Large intestine (tissue), 3 donors: ENCODE measurements around the gene SGMS1. TPM values are rescaled to one million over a fixed set of nuclear protein-coding genes. Genes with fewer than 3 reads are reported as not detected.

Experiments
- DNase-seq, 2 donors: peaks; one replicate each; pipeline versions ENCODE4 v3.0.0 to v3.0.0-alpha.2; 2013
- H3K27ac ChIP-seq: one replicate; pipeline ENCODE4 v1.5.1; 2013; ENCODE audit warnings: low read length
- H3K27me3 ChIP-seq: 2 replicates; pipeline ENCODE4 v1.6.1; 2013; ENCODE audit warnings: low read length; ENCODE audit not compliant: control insufficient read depth, insufficient read depth
- H3K36me3 ChIP-seq: 2 replicates; pipeline ENCODE4 v1.6.1; 2013; ENCODE audit warnings: low read length; ENCODE audit not compliant: control insufficient read depth, insufficient read depth
- H3K4me1 ChIP-seq: one replicate; pipeline ENCODE4 v1.6.1; 2013; ENCODE audit warnings: low read length; ENCODE audit not compliant: control insufficient read depth, insufficient read depth
- H3K4me3 ChIP-seq: one replicate; pipeline ENCODE4 v1.5.1; 2013; ENCODE audit warnings: low read length
- H3K9me3 ChIP-seq: one replicate; pipeline ENCODE4 v1.6.1; 2013; ENCODE audit warnings: mild to moderate bottlenecking, low read depth, low read length, moderate library complexity; ENCODE audit not compliant: control insufficient read depth
- WGBS: methylation state at CpG from one replicate; pipeline ENCODE4 v1.1.5; 2013; ENCODE audit warnings: low lambda C conversion rate; ENCODE audit not compliant: insufficient coverage; 5-methylcytosine and 5-hydroxymethylcytosine counted together
- polyA plus RNA-seq: library from polyadenylated mRNA; unstranded; fragments of 120-200 nt; gene quantifications from one replicate; pipeline ENCODE4 v1.2.1, GENCODE V29; 2013

The SGMS1 gene
- polyA plus RNA-seq, 1 donor: 22.8 TPM

- Histone ChIP-seq H3K4me3 (no peak overlapping the region), H3K27me3 (no peaks in the 10 kb centered on the region), H3K27ac (no peak overlapping the region), H3K4me1 (no peaks in the 10 kb centered on the region), H3K9me3 (no peaks in the 10 kb centered on the region), H3K36me3 (peaks cover 4% of the 10 kb centered on the region)
- no peak for DNase-seq
- WGBS: 80% methylated on average over 1 of the region's 4 CpGs
These were observed 287.6 kb downstream of the SGMS1 start for GRCh38 chr10:50336140-50336539.

GRCh38 chr10:50335397-50335796, 288.4 kb downstream of the SGMS1 start:
- Histone ChIP-seq H3K4me1 (no peaks in the 10 kb centered on the region), H3K4me3 (no peak overlapping the region), H3K27me3 (no peaks in the 10 kb centered on the region), H3K27ac (no peak overlapping the region), H3K9me3 (no peaks in the 10 kb centered on the region), H3K36me3 (peaks cover 3% of the 10 kb centered on the region)
- no CpG with 5 or more reads among the region's 2 CpGs for WGBS
- DNase-seq: no peak

- H3K36me3 ChIP-seq: peaks cover 3% of the 10 kb centered on the region
- no CpG with 5 or more reads among the region's 2 CpGs for WGBS
These were observed 289.5 kb downstream of the SGMS1 start for GRCh38 chr10:50334273-50334672.

GRCh38 chr10:50333872-50334271, 289.9 kb downstream of the SGMS1 start:
- Histone ChIP-seq H3K4me1 (no peaks in the 10 kb centered on the region), H3K9me3 (no peaks in the 10 kb centered on the region), H3K36me3 (peaks cover 3% of the 10 kb centered on the region), H3K27ac (no peak overlapping the region), H3K27me3 (no peaks in the 10 kb centered on the region), H3K4me3 (no peak overlapping the region)
- DNase-seq: no peak

More at GRCh38 chr10:50334273-50334672, 289.5 kb downstream of the SGMS1 start:
- no peaks in the 10 kb centered on the region for H3K9me3 ChIP-seq
- H3K27me3 ChIP-seq: no peaks in the 10 kb centered on the region
- no peak overlapping the region for H3K4me3 ChIP-seq
- H3K27ac ChIP-seq: no peak overlapping the region
- DNase-seq: no peak
- H3K4me1 ChIP-seq: no peaks in the 10 kb centered on the region

GRCh38 chr10:50332108-50332842, 291.5 kb downstream of the SGMS1 start:
- DNase-seq: no peak
- Histone ChIP-seq H3K9me3 (no peaks in the 10 kb centered on the region), H3K27me3 (no peaks in the 10 kb centered on the region), H3K4me3 (no peak overlapping the region), H3K36me3 (peaks cover 3% of the 10 kb centered on the region), H3K27ac (no peak overlapping the region), H3K4me1 (no peaks in the 10 kb centered on the region)
- no CpG with 5 or more reads among the region's 3 CpGs for WGBS

GRCh38 chr10:50331486-50331885, 292.3 kb downstream of the SGMS1 start:
- DNase-seq: peak in 1 of 2 donors; percentile 20
- H3K4me3 ChIP-seq: no peak overlapping the region
- no peaks in the 10 kb centered on the region for H3K9me3 ChIP-seq
- H3K27me3 ChIP-seq: no peaks in the 10 kb centered on the region
- H3K27ac ChIP-seq: no peak overlapping the region
- H3K4me1 ChIP-seq: no peaks in the 10 kb centered on the region
- whole genome bisulfite sequencing: 100% methylated on average over 1 of the region's 2 CpGs
- H3K36me3 ChIP-seq: peaks cover 3% of the 10 kb centered on the region

GRCh38 chr10:50326757-50327701, 296.7 kb downstream of the SGMS1 start:
- H3K36me3 ChIP-seq: no peaks in the 10 kb centered on the region
- no peaks in the 10 kb centered on the region for H3K4me1 ChIP-seq
- no peak overlapping the region for H3K4me3 ChIP-seq
- no peak overlapping the region for H3K27ac ChIP-seq
- no peaks in the 10 kb centered on the region for H3K9me3 ChIP-seq
- 96% methylated on average over 5 of the region's 13 CpGs for WGBS
- DNase-seq: peak; percentile 5 to 6
- H3K27me3 ChIP-seq: no peaks in the 10 kb centered on the region

GRCh38 chr10:50326172-50326555, 297.6 kb downstream of the SGMS1 start:
- H3K36me3 ChIP-seq: no peaks in the 10 kb centered on the region
- H3K27me3 ChIP-seq: no peaks in the 10 kb centered on the region
- no peak overlapping the region for H3K27ac ChIP-seq
- H3K4me1 ChIP-seq: no peaks in the 10 kb centered on the region
- DNase-seq: no peak
- H3K4me3 ChIP-seq: no peak overlapping the region
- no peaks in the 10 kb centered on the region for H3K9me3 ChIP-seq

- Histone ChIP-seq H3K27me3 (no peaks in the 10 kb centered on the region), H3K27ac (no peak overlapping the region), H3K36me3 (peaks cover 2% of the 10 kb centered on the region), H3K9me3 (no peaks in the 10 kb centered on the region), H3K4me1 (no peaks in the 10 kb centered on the region), H3K4me3 (no peak overlapping the region)
- no peak for DNase-seq
- 84% methylated on average over 4 of the region's 6 CpGs for WGBS
These were observed 298.1 kb downstream of the SGMS1 start for GRCh38 chr10:50325449-50326171.

- H3K27ac ChIP-seq: no peak overlapping the region
These were observed 298.9 kb downstream of the SGMS1 start for GRCh38 chr10:50324680-50325393.

More at GRCh38 chr10:50324680-50325393, 298.9 kb downstream of the SGMS1 start:
- Histone ChIP-seq H3K9me3 (no peaks in the 10 kb centered on the region), H3K4me1 (no peaks in the 10 kb centered on the region), H3K4me3 (no peak overlapping the region), H3K36me3 (peaks cover 4% of the 10 kb centered on the region), H3K27me3 (no peaks in the 10 kb centered on the region)
- no peak for DNase-seq
- 96% methylated on average over 4 of the region's 4 CpGs for WGBS
